Measurements from ENCODE around the gene IL2RA. TPM values are rescaled to one million over a fixed set of nuclear protein-coding genes. Genes with fewer than 3 reads are reported as not detected.

The IL2RA gene
- total and polyA plus RNA-seq, 9 of the 15 experiments (the other 6 are each of a cell fraction or from before 2014, with no cell fraction given), result 0.95 TPM; not detected in 8

GRCh38 chr10:6048281-6049030 is 13.7 kb downstream of the IL2RA start (continued):
- TF ChIP-seq USF1 (CRISPR knock-in tag; IDR thresholded peaks at IDR 0.05), result no peak

DNA sequence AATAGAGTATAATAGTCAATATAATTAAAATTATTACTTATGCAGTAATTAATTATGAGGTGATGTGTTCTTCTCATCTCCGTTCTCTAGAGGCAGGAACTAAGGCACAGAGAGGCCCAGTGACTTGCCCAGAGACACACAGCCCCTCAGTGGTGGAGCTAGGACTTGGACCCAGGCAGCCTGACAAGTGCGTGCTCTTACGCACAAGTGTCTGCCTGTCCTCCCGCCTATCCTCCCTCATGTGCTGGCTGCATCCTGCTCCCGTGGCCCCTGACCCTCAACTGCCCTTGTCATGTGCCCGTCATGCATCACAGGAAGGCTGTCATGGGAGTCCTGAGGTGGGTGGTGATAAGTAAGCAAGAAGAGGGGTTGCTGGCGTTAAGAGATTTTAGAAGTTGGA is 14.3 kb downstream of the IL2RA start:
- Histone ChIP-seq H2AFZ (ENCODE audit: low read depth, low read length) (no peak overlapping the region), H3K27ac (ENCODE audit: extremely low read depth, low read depth, low read length) (no peak overlapping the region), H3K9me3 (replicated peaks; ENCODE audit: control insufficient read depth, insufficient read depth, low read depth, low read length) (no peaks in the 10 kb centered on the region), H3K79me2 (ENCODE audit: control insufficient read depth, insufficient read depth, low read length) (no peaks in the 10 kb centered on the region), H3K4me2 (ENCODE audit: insufficient read depth, low read length) (no peak overlapping the region), H3K9ac (ENCODE audit: insufficient read depth in 1 of 2, low read depth in 2 of 2, low read length in 2 of 2) (no peak overlapping the region), H3K27me3 (ENCODE audit: control insufficient read depth in 2 of 2, insufficient read depth in 2 of 2, low read length in 2 of 2) (peaks cover 15 to 23% of the 10 kb centered on the region in 2 experiments), H3K9me1 (ENCODE audit: control insufficient read depth, insufficient read depth, low read length) (no peaks in the 10 kb centered on the region), H3K4me1 (replicated peaks in 1 of 2; ENCODE audit: control insufficient read depth in 2 of 2, insufficient read depth in 2 of 2, low read length in 2 of 2) (peaks cover 3 to 10% of the 10 kb centered on the region in 2 experiments; a peak in 3 of 5 replicates), H4K20me1 (replicated peaks; ENCODE audit: control insufficient read depth, insufficient read depth, low read length) (peaks cover 5% of the 10 kb centered on the region; the same call in 1 of the 2 replicates), H3K36me3 (ENCODE audit: control insufficient read depth, insufficient read depth, low read length) (no peaks in the 10 kb centered on the region), H3K4me3 (no peak overlapping the region)
- CTCF ChIA-PET (ENCODE audit: low intra/inter-chr PET ratio), result interaction anchor here (1.1 kb wide), 1 partner anchor 98 kb away, joined by 4 read pairs; no protein-coding TSS in a partner anchor
- 11% methylated on average over 7 of the region's 7 CpGs for WGBS (ENCODE audit: insufficient coverage, low coverage, missing lambda C conversion rate)
- BruUV-seq (replicated peaks), result no TSS peak
- intact Hi-C loops (cut with micrococcal nuclease), result no loop called here
- ATAC-seq (no peak), DNase-seq (ENCODE audit: extremely low read depth in 1 of 4, low spot score in 3 of 4) (no peak), FAIRE-seq (no peak)
- POLR2A ChIA-PET, result interaction anchor here (0.6 to 3.3 kb wide), 2 partner anchors 10 to 354 kb away, joined by 3 to 7 read pairs; no protein-coding TSS in a partner anchor
- in situ Hi-C loops (cut with MboI), result no loop called here
- TF ChIP-seq PPARD (CRISPR knock-in tag; IDR thresholded peaks at IDR 0.05) (no peak), SMARCA5 (IDR thresholded peaks at IDR 0.05) (0 out of 2 replicates have a peak, but pooled peaks have one; percentile 29), ZFP36 (IDR thresholded peaks at IDR 0.05; ENCODE audit: low read depth, low read length, partially characterized antibody) (peak; percentile 77), TAF15 (IDR thresholded peaks at IDR 0.05; ENCODE audit: low read depth, low read length) (no peak), BCOR (IDR thresholded peaks at IDR 0.05) (0 out of 2 replicates have a peak, but pooled peaks have one; percentile 17), ETV1 (tag; conservative IDR thresholded peaks at IDR 0.05; ENCODE audit: low read depth) (0 out of 2 replicates have a peak, but pooled peaks have one; percentile 38), RBM25 (IDR thresholded peaks at IDR 0.05; ENCODE audit: low read depth, low read length, severe bottlenecking) (peak; percentile 68), KDM1A (IDR thresholded peaks at IDR 0.05) (0 out of 4 replicates have a peak, but pooled peaks of 1 of the 2 experiments have one; percentile 15)
- TF ChIP-seq, protein P1, sequence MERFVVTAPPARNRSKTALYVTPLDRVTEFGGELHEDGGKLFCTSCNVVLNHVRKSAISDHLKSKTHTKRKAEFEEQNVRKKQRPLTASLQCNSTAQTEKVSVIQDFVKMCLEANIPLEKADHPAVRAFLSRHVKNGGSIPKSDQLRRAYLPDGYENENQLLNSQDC (CRISPR knock-in tag; IDR thresholded peaks at IDR 0.05), result no peak
